DOHH2 (cell line): ENCODE data around the gene SCRG1.

Experiments used
- H3F3A ChIP-seq: fragments of 200-600 bp; sonication (generic), shearing (Covaris generic); 2 replicates; pipeline ENCODE4 v1.6.0; 2016; ENCODE audit warnings: antibody characterized with exemption, mild to moderate bottlenecking; ENCODE audit not compliant: control insufficient read depth, insufficient read depth
- H3K27ac ChIP-seq: fragments of 200-600 bp; sonication (generic); 2 replicates; pipeline ENCODE4 v1.5.1; 2014; ENCODE audit warnings: low read depth, mild to moderate bottlenecking, low read length, moderate library complexity
- H3K27me3 ChIP-seq: fragments of 200-600 bp; sonication (generic); 2 replicates; pipeline ENCODE4 v1.6.1; 2014; ENCODE audit warnings: mild to moderate bottlenecking, low read length, mixed read lengths; ENCODE audit not compliant: control insufficient read depth
- H3K36me3 ChIP-seq: fragments of 200-600 bp; sonication (generic); 2 replicates; pipeline ENCODE4 v1.6.1; 2014; ENCODE audit warnings: mild to moderate bottlenecking, low read length, moderate library complexity, mixed read lengths; ENCODE audit not compliant: control insufficient read depth
- H3K4me1 ChIP-seq: fragments of 200-600 bp; sonication (generic); 2 replicates; pipeline ENCODE4 v1.6.1; 2014; ENCODE audit warnings: mild to moderate bottlenecking, low read length, mixed read lengths; ENCODE audit not compliant: control insufficient read depth
- H3K4me2 ChIP-seq: fragments of 200-600 bp; sonication (generic); 2 replicates; pipeline ENCODE4 v1.6.0; 2014; ENCODE audit warnings: mild to moderate bottlenecking, low read length, moderate library complexity
- H3K4me3 ChIP-seq: fragments of 200-600 bp; sonication (generic); 2 replicates; pipeline ENCODE4 v1.5.1; 2014; ENCODE audit warnings: mild to moderate bottlenecking, low read length, mixed read lengths
- H3K79me2 ChIP-seq: fragments of 200-600 bp; sonication (generic); 2 replicates; pipeline ENCODE4 v1.6.1; 2014; ENCODE audit warnings: mild to moderate bottlenecking, low read length, mixed read lengths; ENCODE audit not compliant: control insufficient read depth
- H3K9me2 ChIP-seq: fragments of 200-600 bp; sonication (generic); replicated peaks from 2 replicates; pipeline ENCODE4 v1.6.1; 2014; ENCODE audit warnings: mild to moderate bottlenecking, low read length, mixed read lengths; ENCODE audit not compliant: control insufficient read depth
- H3K9me3 ChIP-seq: fragments of 200-600 bp; sonication (generic); 2 replicates; pipeline ENCODE4 v1.6.1; 2014; ENCODE audit warnings: antibody characterized with exemption, low read length, mixed read lengths; ENCODE audit not compliant: control insufficient read depth, insufficient read depth
- H4K20me1 ChIP-seq: fragments of 200-600 bp; sonication (generic); 2 replicates; pipeline ENCODE4 v1.6.0; 2014; ENCODE audit warnings: low read depth, mild to moderate bottlenecking, antibody characterized with exemption, low read length, moderate library complexity; ENCODE audit not compliant: control insufficient read depth, insufficient read depth
- EZH2phosphoT487 ChIP-seq: fragments of 200-600 bp; sonication (generic); IDR thresholded peaks from 2 replicates; pipeline ENCODE4 v1.6.1; 2017; ENCODE audit warnings: borderline replicate concordance, mild to moderate bottlenecking, antibody characterized with exemption, low read length, moderate library complexity, mixed read lengths
- TF ChIP-seq, protein P1 (sequence below): fragments of 200-600 bp; sonication (generic); IDR thresholded peaks from one replicate; pipeline ENCODE4 v1.5.1; 2014; ENCODE audit warnings: antibody characterized with exemption, mild to moderate bottlenecking, low read depth, low read length; ENCODE audit not compliant: poor library complexity, severe bottlenecking

The SCRG1 gene

DNA sequence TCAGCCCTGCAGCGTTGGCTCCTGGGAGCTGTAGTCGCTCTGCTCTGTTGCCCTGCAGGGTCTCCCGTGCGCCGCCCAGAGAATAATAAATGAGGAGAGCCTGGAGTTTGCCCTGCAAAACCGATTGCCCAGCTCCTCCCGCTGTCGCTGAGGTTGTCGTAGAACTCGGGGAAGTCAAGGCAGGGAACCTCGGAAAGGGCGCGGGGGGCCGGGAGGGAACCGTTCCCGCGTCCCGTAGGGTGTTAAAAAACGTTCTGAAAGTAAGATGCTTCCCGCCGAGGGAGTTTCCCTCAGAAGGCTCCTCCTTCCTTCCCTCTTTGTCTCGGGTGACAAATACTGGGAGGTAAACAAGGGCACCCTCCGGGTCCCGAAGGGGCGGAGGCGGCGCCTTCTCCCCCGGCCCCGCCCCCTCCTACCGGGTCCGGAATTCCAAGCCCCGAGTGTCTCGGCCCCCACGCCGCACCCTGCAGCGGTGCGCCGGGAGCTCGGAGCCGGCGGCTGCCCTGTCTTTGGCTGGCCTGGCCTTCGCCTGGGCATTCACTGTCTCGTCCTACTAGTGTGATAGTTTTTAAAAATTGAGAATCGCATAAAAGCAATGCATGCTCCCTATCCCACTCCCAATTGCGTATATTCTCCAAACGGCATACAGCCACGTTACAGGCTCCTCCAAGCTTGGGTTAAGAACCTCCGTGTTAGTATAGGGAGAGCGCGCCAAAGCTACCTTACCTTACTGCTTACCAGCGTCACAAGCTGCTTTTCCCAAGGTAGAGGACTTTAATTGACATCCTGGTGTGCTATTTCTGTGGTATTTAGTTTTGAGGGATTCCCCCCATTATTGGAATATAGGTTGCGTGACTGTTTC lies 63.8 kb downstream of the SCRG1 start:
- Histone ChIP-seq H3K4me1 (peaks cover 48% of the 10 kb centered on the region), H3K4me3 (peak overlapping the region; percentile 99), H3K79me2 (peaks cover 73% of the 10 kb centered on the region), H3F3A (peaks cover 38% of the 10 kb centered on the region), H3K9me3 (no peaks in the 10 kb centered on the region), H3K4me2 (peak overlapping the region; percentile 68), H3K9me2 (no peaks in the 10 kb centered on the region), H3K27ac (peak overlapping the region; percentile 96), H3K36me3 (peaks cover 43% of the 10 kb centered on the region), H3K27me3 (no peaks in the 10 kb centered on the region), H4K20me1 (peaks cover 16% of the 10 kb centered on the region)
- TF ChIP-seq EZH2phosphoT487: no peak
- TF ChIP-seq, protein P1, sequence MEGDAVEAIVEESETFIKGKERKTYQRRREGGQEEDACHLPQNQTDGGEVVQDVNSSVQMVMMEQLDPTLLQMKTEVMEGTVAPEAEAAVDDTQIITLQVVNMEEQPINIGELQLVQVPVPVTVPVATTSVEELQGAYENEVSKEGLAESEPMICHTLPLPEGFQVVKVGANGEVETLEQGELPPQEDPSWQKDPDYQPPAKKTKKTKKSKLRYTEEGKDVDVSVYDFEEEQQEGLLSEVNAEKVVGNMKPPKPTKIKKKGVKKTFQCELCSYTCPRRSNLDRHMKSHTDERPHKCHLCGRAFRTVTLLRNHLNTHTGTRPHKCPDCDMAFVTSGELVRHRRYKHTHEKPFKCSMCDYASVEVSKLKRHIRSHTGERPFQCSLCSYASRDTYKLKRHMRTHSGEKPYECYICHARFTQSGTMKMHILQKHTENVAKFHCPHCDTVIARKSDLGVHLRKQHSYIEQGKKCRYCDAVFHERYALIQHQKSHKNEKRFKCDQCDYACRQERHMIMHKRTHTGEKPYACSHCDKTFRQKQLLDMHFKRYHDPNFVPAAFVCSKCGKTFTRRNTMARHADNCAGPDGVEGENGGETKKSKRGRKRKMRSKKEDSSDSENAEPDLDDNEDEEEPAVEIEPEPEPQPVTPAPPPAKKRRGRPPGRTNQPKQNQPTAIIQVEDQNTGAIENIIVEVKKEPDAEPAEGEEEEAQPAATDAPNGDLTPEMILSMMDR: no peak
